EL (cell line): ENCODE data around the gene DLEU7.
A peak's percentile ranks its signal among the peaks of the same experiment; 100 is the strongest.

Experiments used
- DNase-seq: peaks from one replicate; pipeline ENCODE4 v3.0.0-alpha.2; 2016

DLEU7 gene

DNA sequence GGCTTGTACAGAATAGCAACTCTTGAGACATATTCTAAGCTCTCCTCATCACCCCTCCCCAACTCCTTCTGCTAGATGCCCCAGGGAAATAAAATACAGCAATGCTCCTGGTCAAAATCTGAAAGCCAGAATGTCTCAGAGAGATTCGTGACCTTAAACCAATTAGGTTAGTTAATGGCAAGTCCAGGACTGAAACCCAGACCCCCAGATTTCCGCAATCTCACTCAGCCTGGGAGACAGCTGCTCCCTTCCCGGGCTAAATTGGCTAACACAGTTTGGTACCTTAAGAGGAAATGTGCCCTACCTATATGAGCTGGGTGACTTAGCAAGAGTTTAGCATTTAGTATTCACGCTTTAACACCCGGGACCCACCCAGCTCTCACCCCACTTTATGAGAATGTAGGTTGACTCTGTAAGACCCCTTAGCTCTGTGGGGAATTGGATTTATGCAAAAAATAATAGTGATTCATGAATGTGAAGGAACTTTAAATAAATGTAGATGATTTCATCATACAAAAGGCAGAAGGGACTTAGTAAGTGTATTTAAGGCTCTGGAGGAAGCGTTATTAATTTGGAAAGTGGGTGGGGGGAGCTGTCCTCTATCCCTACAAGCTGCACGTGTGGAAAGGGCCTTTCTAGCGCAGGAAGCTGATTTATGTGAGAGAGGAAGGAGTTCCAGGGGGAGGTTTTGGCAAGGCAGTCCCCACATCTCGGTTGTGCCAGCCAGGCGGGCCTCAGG lies 1.1 kb downstream of the DLEU7 start:
- no peak for DNase-seq

DNA sequence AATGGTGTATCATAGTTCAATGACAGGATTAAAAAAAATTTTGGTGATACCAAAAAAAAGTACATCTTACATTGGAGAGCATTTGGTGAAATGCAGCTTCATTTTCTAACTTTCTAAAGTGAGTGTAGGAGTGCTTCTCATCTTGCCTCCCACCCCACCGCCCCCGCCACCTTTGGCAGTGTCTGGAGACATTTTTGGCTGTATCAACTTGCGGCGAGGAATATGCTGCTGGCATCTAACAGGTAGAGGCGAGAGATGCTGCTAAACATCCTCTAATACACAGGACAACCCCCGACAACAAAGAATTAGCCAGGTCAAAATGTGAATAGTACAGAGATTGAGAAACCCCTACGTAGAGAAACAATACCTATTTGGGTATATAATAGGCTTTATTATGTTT lies 1.7 kb downstream of the DLEU7 start:
- DNase-seq, result no peak

DNA sequence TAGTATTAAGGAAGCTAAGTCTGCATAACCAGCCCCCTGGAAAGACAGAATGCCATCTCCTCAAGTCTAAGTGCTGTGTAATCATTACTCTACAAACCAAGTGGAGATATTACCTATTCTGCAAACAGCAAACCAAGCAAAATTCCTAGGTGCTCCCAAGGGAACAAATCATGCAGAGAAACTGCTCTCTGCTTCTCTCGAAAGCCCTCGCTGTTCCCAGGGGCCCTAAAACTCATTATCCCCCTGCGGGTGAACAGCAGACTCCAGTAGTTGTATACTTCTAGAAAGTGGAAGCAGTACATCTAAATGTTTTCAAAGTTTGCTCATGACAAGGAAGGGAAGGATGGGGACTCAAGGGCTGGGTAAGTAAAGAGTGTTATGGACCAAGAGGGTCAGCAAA lies 3.2 kb downstream of the DLEU7 start:
- no peak for DNase-seq

DNA sequence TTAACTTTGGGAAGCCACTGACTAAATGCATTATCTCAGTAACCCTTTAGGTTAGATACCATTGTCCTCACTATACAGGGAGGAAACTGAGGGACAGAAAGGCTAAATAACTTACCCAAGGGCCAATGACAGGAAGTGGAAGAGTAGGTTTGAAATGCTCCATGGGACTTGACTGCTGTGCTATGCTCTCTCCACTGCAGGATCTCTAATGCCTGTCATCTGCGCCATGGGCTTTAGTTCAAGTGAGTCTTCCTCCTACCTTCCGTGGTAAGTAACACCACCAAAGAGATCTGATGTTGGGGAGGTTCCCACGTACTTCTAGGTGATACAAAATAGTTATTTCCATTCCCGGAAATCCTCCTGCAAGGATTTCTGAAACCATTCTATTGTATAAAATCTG lies 3.7 kb downstream of the DLEU7 start:
- no peak for DNase-seq

DNA sequence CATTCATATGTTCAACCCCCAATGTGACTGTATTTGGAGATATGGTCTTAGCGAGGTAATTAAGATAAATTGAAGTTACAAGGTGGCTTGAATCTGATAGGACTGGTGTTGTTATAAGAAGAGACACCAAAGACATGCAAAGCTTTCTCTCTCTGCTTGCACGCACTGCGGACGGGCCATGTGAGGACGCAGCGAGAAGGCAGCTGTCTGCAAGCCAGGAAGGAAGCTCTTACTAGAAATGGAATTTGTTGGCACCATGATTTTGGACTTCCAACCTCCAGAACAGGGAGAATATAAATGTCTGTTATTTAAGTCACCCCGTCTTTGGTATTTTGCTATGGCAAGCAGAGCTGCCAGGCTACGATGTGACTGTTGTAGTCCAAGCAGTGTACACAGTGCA lies 4.8 kb downstream of the DLEU7 start:
- no peak for DNase-seq

DNA sequence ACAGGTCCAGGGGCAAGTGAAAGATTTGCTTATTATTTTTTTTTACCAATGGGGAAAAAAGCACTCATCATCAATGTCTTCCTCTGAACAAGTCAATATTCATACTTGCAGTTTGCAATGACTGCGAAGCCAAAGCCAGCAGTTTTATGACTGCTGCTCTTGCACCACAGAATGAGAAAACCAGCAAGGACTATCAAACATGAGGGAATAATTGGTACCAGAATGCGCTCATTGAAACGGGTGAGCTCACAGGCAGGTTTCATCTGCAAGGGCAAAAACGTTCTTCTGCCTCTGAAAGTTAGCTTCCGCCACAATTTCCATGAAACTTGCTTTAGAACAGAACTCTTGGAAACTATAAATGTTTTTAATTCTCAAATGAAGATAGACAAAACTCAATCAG lies 5.5 kb downstream of the DLEU7 start:
- DNase-seq, result no peak

DNA sequence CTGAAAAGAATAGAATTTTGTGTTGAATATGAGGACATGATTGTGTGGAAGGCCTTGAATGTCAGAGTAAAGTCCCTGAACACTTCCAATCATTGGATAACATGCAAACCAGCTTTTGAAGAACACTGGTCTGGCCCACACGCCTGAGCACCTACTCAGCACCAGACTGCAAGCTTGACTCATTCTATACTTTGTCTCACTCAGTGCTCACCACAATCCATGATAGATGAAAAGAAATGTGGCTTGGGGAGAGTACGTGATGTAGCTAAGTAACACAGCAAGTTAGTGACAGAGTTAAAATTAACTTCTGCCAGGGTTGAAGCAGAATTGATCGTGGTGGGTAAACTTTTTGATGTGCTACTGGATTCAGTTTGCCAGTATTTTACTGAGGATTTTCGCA lies 12.0 kb downstream of the DLEU7 start:
- no peak for DNase-seq

DNA sequence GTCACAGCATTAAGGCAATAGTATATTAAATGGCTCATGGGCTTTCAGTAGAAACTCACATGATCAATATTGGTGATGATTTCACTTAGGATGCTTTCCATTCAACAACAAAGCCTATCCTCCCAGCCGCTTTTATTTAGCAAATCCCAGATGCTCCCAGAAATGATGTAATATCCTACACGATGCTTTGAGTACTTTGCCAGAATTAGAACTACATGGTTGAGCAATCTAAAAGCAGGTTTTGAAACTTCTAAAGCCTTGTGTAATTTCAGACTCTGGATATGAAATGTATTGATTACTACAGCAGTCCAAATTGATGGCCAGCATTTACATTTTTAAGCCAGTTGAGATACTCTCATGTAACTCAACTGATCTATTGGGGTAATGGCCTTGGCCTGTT lies 13.6 kb downstream of the DLEU7 start:
- DNase-seq, result no peak

DNA sequence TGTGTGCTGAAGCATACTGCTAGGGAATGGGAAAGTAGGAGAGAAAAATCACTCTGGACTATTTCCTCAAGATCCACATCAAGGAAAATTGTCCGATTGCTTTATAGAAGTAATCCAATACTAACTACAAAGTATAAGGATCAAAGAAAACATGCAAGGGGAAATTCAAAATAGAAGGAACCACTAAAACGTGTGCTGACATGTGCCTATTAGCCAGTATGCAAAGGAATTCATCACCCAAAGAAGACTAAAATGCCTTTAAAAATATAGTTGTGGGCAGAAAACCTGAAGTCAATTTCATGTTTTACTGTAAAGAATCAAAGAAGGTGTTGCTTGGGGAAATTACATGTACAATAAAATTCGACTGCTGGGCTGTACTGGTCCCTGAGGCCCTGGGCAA lies 14.3 kb downstream of the DLEU7 start:
- DNase-seq, result no peak

DNA sequence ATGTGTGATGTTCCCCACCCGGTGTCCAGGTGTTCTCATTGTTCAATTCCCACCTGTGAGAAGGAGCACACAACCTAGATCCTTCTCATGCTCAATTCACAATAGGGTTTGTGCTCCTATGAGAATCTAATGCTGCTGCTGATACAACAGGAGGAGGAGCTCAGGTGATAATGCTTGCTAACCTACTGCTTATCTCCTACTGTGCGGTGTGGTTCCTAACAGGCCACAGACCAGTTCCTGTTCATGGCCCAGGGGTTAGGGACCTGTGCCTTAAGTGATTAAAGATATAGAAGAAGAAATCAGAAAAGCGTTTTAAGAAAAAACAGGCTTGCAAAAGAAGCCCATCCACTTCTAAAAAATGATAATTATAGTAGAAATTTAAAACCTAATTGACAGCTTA lies 17.5 kb downstream of the DLEU7 start:
- no peak for DNase-seq

DNA sequence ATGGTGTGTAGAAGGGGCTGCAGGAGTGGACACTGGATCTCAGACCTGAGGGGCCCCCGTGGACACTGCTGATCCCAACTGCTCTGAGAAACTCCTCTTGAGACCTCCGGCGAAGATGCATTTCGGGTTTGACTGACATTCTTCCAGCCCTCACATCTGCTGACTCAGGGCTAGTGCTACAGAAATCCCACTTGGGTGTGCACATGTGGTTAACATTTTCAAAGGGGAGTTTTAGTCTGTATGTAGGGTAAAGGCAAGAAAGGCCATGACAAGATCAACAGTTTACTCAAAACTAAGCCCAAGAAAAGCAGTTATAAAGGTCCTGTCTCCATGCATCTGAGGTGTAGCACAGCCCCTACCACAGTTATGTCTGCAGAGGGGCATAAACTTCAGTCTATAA lies 31.2 kb downstream of the DLEU7 start:
- no peak for DNase-seq

DNA sequence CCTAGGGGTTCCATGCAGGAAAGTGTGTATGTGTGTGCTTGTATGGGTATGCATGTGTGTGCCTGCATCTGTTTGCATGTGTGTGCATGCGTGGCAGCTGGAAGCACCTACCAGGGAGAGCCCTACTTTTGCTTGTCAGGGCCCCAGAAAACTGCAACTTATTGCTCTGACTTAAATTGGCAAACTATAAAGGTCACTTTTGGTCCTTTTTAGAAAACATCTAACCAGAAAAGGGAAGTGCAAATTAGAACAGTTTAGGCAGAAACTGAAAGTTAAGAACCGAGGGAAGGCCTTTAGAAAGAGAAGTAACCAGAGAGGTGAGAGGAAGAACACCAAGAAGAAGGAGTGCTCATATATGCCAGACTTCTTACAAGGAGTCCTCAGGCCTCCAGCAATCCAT lies 32.5 kb downstream of the DLEU7 start:
- DNase-seq, result no peak

DNA sequence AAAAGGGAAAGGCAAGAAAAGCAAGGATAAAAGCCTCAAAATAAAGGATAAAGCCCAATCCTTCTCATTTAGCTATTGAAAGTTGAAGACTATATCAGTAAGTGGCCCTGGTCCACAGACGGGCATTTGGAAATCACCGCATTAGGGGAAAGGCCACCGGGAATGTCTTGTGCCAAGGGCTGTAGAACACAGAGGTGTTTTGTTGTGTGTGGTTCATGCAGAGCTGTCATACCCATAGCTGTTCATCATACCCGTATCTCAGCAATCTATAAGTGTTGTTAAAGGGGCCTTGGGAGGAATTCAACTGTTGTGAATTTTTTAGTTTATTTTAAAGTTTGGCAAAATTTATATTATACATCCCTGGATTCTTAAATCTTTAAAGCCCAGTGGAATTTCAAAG lies 33.0 kb downstream of the DLEU7 start:
- DNase-seq, result no peak

DNA sequence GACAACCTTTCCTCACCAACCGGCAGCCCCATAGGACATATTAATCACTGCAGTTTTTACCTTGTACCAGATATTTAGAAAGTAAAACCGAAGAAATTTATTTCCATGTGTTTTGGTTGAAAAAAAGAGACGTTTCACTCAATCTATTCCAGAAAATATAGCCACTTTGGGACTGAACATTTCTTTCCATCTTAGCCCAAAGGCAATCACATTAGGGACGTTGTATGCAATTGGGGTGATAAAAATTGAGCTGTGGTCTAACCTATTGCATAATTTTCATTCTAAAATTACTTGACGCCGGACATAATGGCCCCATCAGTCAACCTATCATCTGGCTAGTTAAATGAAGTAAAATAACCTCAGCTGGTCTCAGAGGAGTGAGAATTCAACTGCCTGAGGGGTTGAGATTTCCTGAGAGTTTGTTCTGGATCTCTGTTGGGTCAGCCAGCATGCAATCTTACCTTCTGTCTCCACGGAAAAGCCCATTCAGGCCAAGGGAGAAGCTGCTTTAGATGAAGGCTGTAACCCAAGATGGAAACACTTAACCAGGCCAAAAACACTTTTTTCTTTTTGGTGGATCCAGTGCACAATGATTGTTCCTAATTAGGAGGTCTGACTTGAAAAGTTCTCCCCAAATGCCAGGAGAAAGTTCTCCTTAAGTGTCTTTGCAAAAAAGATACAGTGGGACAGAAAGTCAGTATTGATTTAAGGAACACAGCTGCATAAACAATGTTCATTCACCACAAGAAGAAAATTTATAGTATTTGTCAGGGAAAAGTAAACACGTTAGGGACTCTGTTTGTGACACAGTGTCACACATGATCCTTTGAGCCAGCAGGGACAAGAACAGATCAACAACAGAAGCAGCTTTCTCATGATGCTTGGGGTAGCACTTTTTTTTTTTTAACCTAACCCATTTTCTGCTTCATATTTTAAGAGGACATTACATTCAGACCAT lies 34.1 kb downstream of the DLEU7 start:
- no peak for DNase-seq

DNA sequence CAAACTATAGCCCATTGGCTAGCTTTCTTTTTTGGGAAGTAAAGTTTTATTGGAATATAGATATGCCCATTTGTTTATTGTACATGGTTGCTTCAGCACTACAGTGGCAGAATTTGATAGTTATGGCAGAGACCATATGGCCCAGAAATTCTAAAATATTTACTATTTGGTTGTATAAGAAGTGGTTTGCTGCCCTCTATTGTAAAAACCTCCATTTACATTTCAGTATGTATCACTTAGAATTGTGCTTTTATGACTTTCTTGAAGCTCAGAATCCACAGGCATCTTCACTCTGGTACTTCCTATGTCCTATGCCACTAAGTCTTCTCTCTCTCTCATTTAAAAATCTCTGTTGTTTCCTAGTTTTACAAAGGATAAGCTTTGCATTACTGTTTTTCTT lies 37.7 kb downstream of the DLEU7 start:
- peak; percentile 24 for DNase-seq

DNA sequence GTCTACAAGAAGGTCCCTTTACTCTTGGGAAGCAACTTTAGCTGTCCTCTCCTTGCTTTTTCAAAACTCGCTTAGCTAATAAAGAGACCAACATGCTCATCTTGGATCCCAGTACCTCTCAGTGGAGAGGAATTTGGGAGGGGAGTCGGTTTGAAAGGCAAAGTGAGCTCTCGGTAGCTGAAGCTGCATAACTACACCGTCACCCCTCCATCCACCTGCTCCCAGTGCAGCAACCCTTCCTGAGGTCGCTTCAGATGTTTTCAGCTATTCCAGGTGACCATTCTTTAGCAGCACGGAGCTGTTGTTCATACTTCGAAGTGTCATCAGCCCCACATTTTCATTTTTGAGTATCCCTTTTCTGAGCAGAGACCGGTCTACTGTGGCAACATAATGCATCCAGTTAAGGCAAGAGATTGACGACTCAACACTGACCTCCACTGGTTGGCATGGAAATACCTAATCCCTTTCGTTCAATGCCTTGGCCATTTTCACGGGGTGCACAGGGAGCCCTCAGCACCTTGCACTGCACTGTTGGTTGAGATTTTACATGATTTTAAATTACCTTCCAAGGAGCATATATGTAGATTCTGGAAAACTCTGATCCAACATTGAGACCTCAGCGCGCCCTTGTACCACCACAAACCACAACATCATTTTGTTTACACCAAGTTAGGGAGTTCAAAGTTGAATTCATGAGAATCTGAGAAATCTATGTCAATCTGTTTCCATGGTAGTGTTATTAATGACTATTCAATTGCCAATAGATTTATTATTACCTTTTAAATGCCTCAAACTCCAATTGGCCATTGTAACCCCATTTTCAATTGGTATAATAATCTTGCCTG lies 42.2 kb downstream of the DLEU7 start:
- peak; percentile 71 for DNase-seq

DNA sequence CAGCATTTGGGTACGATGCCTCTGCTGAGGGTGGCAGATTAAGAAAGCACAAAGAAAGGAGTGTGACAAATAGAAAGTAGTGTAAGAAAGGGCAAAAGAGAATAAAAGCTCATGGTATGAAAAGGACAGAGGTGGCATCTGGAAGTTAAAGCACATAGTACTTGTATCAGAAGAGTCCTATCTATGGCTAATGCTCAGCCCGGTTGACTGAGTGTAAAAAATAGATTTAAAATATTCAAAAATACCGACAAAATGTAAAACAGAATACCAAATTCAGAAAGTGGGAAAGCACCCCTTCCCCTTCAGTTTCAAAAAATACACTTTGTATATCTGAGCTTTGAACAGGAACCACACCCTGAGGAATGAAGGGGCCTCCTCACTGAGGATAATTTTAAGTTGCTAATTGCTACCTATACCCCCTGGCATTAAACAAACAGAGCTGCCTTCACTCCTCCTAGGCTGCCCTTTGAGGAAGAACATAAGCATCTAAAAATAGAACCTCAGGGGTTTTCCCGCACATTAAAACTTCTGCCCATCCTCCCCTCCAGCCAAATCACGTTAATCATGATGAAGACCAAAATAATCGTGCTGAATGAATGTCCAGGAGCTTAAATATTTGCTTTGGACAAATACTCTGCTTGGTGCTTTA lies 43.3 kb downstream of the DLEU7 start:
- no peak for DNase-seq

DNA sequence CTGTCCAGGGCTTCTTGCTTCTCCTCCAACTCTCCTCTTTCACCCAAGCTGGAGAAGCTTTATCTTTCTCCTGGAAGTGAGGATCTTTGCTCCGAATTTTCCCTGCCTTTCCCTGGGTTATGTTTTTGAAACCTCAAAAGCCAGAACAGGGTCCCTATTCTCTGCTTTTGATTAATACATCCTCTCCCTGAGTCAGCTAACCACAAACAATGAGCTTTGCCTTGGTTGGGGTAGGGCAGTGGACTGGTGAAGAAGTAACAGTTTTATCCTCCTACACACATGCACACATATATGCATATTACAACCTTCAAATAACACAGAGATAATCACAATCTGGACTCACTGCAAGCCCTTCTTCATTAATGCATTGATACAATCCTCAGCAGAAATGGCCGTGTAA lies 44.6 kb downstream of the DLEU7 start:
- DNase-seq, result peak; percentile 23

DNA sequence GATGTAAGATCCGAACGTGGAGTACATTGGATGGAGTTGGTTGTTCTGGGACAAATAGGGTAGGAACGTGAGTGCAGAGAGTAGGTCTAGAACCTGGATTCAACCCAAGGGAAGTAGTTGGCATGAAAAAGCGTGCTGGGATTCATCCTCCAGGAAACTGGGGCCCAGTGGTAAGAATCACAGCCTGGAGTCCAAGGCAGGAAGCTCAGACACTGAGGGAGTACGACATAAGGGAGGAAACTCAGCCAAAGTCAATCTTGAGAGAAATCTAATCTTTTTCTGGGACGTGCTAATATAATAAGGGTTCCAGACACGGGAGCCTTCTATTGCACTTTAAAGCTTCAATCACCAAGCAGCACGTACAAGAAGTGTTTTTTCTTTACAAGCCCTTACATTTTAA lies 46.4 kb downstream of the DLEU7 start:
- DNase-seq, result no peak

DNA sequence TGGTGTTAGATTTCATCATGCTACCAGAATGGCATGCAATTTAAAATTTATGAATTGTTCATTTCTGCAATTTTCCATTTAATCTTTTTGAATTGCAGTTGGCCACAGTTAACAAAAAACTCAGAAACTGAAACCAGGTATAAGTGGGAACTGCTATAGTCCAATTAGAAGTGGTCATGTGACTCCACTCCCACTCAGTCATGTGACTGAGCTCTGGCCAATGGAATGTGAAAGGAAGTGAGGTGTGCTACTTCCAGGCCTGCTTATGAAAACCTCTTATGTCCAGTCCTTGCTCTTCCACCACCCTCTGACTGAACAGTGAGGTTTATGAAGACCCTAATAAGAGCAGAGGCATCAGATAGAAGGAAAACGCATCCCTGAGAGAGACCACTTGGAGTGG lies 47.0 kb downstream of the DLEU7 start:
- DNase-seq, result no peak

DNA sequence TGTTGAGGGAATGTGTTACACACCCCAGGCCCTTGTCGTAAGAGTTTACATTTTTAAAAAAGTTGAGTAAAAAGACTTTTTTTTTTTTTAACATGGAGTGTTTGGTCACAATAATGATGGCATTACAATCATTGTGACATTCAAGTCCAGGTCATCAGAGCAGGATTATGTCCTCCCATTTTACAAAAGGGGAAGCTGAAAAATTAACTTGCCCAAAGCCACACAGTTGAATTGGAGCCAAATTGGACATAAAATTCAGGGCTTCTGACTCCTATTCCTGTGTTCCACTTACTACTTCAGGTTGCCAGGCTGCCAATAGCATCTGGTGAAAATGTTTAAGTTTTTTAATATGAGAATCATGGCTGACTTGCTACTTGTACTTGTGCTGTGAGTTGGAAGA lies 49.3 kb downstream of the DLEU7 start:
- no peak for DNase-seq

DNA sequence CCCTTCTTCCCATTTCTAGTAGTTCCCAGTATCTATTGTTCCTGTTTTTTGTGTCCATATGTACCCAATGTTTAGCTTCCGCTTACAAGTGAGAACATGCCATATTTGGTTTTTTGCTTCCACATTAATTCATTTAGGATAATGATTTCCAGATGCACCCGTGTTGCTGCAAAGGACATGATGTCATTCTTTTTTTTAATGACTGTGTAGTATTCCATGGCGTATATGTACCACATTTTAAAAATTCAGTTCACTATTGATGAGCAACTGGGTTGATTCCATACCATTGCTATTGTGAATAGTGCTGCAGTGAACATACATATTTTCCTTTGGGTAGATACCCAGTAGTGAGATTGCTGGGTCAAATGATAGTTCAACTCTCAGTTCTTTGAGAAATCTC lies 50.5 kb downstream of the DLEU7 start:
- no peak for DNase-seq
